SK-MEL-5 (cell line): ENCODE data around the gene F11R. TPM values are rescaled to one million over a fixed set of nuclear protein-coding genes. Genes with fewer than 3 reads are reported as not detected.
"Not testable (repeated sequence)": the region's sequence is repeated elsewhere in the genome, so short reads cannot be mapped to it uniquely, and the experiment has no call there.

Experiments used
- DNase-seq: peaks from one replicate; pipeline ENCODE4 v3.0.0-alpha.2; 2016; ENCODE audit warnings: low read depth, low spot score
- in situ Hi-C: cut with HindIII; loops from 2 replicates; pipeline ENCODE4 v1.10.0; 2016; ENCODE audit warnings: low sequenced_read_pairs, high pct_unique_total_duplicates, low pct_unique_long_range_greater_than_20kb
- total RNA-seq: library from RNA; depleted of rRNA; stranded (reverse); fragments of >200 nt; shearing (Covaris generic); gene quantifications from 2 replicates; pipeline ENCODE4 v1.2.3, GENCODE V29; 2014

The F11R gene
- total RNA-seq, 1 experiment from 2014 or later, result 6.4 TPM

DNA sequence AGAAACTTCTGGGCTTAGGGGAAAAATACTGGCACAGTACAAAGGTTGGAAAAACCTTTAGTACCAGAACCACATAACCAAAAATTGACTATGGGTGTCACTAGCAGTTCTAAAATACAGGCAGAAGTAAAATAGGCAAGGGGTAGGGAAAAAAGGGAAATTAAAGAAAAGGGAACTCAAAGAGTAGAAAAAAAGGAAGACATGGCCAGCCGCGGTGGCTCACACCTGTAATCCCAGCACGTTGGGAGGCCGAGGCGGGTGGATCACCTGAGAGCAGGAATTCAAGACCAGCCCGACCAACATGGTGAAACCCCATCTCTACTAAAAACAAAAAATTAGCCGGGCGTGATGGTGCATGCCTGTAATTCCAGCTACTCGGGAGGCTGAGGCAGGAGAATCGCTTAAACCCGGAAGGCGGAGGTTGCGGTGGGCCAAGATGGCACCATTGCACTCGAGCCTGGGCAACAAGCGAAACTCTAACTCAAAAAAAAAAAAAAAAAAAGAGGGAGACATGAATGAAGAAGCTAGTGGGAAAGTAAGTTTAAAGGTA is 1.8 kb downstream of the F11R start:
- DNase-seq, result not testable (repeated sequence)

DNA sequence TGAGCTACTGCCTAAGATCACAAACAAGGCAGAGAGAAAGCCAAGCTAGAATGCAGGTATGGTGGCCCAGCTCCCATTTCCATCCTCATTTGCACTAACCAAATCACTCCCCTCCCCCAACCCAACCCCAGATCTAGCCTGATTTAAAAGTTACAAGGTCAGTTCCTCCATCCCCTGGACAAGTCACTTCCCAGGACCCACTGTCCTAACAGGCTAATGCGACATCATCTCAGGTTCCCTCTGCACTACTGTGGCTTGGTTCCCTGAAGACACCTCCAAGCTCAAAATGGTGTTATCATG is 2.4 kb downstream of the F11R start:
- DNase-seq, result no peak

More for the DNA sequence above, 1.8 kb downstream of the F11R start:
- in situ Hi-C loops, result not testable (repeated sequence)

DNA sequence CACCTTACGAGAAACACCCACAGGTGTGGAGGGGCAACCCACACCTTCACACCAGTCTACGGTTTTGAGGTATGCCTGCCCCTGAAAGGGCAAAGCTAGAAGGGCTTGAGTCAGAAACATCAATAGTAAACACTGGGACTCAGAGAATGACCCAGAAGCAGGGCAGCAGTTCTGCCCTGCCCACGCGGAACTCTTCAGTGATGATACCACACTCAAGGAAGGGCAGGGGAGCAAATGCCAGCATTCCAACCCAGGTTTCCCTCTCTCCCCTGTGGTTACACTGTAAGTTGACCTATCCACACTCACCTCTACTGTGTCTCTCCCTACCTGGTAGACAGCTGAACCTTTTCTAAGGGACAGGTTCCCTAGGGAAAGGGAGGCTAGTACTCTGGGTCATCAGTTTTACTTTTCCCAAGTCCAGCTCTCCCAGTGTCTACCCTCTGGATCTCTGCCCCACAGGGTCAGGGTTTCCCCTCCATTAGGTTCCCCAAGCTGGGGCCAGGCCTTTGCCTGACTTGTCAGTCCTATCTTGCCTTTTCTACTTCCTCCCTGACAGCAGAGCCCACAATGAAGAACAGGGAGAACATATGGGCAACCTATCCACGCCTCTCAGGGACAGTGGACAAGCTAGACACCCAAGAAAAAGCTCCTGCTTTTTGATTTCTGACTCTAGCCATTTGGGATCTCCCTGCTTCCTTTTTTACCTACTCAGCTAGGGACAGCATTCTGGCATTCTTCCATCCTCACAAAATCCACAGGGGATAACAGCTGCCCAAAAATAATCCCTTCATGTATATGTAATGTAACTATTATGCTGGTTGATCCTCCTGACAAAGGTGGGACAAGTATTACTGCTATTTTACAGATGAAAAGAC is 3.0 kb downstream of the F11R start:
- DNase-seq, result no peak
- in situ Hi-C loops, result no loop called here

More for the DNA sequence above, 2.4 kb downstream of the F11R start:
- in situ Hi-C loops, result no loop called here

DNA sequence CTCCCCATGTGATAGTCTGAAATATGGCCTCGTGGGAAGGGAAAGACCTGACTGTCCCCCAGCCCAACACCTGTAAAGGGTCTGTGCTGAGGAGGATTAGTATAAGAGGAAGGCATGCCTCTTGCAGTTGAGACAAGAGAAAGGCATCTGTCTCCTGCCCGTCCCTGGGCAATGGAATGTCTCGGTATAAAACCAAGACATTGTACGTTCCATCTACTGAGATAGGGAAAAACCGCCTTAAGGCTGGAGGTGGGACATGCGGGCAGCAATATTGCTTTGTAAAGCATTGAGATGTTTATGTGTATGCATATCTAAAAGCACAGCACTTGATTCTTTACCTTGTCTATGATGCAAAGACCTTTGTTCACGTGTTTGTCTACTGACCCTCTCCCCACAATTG is 3.8 kb downstream of the F11R start:
- in situ Hi-C loops, DNase-seq: not testable (repeated sequence)

DNA sequence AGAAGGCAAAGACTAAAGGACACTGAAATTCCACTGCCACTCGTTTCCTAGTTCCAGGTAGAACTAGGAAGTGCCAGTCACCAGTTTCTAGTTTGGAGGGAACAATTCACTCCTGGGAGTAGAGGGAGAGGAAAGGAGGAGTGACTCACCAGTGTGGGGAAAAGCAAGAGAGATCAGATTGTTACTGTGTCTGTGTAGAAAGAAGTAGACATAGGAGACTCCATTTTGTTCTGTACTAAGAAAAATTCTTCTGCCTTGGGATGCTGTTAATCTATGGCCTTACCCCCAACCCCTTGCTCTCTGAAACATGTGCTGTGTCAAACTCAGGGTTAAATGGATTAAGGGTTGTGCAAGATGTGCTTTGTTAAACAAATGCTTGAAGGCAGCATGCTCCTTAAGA is 4.3 kb downstream of the F11R start:
- DNase-seq, in situ Hi-C loops: not testable (repeated sequence)

DNA sequence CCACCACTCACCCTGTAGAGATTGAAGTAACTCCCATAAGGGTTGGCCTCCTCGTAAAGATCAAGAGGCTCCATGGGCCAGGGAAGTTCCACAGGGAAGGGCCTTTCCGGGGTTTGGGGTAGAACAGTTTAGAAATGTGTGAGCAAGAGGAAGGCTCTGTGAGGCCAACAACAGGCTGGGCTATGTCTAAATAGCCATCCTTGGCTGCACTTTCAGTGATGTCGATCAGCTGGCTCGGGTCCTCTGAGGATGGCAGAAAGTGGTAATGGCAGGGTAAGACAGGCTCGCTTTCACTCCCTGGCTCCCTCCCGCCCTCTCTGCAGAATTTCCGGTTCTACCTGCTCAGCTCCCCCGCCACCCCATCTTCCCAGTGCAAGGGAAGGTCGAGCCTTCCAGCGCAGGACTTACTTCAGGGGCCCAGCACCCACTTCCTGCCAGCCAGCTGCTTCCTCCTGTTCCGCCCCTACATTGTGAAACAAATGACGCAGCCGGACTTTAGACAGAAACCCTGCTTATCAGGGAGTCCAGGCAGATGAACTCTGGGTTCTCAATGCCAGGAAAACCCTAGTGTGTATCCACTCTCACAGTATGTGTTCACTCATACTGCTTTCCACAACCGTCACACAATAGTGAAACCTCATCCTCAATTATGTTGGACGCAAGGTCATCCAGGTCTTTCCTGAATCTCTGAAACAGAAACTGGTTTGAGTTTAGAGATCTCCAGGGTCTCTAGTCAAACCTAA is 7.3 kb downstream of the F11R start:
- in situ Hi-C loops, result no loop called here
- DNase-seq, result no peak

DNA sequence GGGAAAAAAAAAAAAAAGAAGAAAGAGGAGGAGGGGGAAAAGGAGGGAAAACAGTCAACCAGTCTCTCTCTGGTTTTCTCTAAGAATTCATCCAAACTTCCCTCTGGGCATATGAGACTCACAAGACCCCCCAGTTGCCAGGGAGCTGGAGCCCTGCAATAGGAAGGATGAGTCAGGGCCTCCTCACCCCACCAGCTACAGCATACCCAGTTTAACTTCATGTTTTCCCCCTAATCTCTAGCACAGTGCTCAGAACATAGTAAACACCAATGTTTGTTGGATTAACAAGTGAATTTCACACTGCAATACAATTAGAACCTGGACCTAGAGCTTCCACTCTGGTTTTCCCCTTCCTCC is 7.8 kb downstream of the F11R start:
- in situ Hi-C loops, result no loop called here

DNA sequence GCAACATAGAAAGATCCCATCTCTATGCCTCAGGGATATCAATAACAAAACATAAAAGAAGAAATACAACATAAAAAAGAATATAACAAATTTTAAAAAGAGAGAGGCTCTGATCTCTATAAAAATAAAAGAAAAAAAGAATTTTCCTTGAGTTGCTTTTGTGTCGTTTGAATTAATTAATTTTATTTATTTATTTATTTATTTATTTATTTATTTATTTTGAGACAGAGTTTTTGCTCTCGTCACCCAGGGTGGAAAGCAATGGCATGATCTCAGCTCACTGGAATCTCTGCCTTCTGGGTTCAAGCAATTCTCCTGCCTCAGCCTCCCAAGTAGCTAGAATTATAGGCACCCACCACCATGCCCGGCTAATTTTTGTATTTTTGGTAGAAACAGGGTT is 8.5 kb downstream of the F11R start:
- in situ Hi-C loops, result no loop called here

More for the DNA sequence above, 7.8 kb downstream of the F11R start:
- DNase-seq, result peak; percentile 45

DNA sequence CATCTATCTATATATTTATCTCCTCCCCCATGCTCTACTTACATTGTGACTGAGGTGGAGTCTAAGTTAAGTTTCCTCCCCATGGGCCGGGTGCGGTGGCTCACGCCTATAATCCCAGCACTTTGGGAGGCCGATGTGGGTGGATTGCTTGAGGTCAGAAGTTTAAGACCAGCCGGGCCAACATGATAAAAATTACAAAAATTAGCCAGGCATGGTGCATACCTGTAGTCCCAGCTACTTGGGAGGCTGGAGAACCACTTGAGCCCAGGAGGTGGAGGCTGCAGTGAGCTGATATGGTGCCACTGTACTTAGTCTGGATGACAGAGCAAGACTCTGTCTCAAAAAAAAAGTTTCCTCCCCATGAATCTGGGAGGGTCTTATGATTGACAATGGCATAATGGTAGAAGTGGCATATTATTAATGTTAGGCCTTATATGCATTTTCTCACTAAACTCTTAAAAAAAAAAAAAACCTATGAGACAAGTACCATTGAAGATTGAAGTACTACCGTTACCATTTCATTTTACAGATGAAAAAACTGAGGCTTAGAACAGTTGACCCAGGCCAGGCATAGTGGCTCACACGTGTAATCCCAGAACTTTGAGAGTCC is 11.2 kb downstream of the F11R start:
- in situ Hi-C loops, result no loop called here
- DNase-seq, result no peak

More for the DNA sequence above, 8.5 kb downstream of the F11R start:
- DNase-seq, result no peak

DNA sequence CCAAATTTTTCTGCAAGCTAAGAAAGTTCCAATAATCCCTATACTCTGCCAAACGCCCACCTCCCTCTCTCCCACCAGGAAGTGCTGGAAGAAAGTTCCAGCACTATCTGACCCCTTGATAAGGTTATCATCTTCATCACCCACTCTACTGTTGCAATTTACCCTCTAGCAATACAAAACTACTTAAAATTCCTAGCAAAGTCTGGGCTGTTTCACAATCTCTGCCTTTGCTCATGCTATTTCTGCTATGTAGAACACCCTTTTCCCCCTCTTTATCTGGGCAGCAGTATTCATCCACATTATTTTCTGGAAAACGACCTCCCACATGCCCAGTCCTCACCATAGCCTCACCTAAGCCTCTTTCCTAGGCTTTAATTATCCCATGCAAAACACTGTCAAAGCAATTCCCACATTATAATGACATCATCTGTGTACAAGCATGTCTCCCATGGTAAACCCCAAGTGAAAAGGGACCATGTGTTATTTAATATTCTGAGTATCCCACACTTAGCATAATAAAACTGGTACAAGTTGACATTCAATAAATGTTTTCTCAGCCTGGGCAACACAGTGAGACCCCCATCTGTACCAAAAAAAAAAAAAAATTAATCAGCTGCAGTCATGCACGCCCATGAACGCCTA is 12.0 kb downstream of the F11R start:
- no peak for DNase-seq
- in situ Hi-C loops, result no loop called here

DNA sequence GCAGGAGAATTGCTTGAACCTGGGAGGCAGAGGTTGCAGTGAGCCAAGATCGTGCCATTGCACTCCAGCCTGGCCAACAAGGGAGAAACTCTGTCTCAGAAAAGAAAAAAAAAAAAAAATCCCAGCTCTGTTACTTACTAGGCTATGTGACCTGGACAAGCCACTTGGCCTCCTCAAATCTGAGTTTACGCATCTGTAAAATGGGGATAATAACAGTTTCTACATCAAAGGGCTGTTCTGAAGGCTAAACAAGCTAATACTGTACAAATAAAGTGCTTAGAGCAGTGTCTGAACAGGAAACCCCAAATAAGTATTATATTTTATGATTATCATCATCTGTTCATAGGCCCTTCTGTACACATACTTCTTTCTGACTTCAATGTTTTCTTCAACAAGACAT is 13.6 kb downstream of the F11R start:
- DNase-seq, result no peak
- in situ Hi-C loops, result no loop called here

DNA sequence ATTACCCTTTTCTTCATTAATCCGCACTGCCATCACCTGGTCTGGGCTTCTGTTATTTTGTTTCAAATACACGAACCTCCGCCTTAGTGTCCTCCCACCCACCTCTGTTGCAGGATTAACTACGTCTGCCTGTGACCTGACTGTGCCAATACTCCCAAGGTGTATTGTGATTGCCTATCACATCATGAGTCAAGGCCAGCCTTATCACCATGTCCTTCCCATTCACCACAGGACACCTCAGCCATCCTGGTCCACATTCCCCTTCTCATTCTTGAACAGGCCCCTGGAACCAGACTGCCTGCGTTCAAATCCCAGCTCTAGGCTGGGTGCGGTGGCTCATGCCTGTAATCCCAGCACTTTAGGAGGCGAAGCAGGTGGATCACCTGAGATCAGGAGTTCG is 14.4 kb downstream of the F11R start:
- no peak for DNase-seq
- in situ Hi-C loops, result no loop called here

DNA sequence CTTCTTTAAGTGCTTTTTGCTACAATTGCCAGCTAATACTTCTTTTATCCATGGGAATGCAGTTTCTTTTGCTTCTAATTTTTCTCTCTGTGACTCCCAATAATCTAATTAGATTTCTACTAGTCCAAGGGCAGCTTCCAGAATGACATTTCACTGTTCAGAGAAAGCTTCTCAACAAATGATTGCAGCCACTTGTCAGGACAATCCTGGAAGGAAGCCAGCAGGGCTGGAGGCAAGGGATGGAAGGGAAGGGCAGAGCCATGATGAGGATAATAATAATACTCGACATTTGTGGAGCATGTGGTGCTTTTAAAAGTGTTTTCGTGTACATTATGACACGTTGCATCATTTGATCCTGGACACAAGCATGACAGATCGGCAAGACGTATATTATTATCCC is 19.4 kb downstream of the F11R start:
- in situ Hi-C loops, result no loop called here
- DNase-seq, result no peak

DNA sequence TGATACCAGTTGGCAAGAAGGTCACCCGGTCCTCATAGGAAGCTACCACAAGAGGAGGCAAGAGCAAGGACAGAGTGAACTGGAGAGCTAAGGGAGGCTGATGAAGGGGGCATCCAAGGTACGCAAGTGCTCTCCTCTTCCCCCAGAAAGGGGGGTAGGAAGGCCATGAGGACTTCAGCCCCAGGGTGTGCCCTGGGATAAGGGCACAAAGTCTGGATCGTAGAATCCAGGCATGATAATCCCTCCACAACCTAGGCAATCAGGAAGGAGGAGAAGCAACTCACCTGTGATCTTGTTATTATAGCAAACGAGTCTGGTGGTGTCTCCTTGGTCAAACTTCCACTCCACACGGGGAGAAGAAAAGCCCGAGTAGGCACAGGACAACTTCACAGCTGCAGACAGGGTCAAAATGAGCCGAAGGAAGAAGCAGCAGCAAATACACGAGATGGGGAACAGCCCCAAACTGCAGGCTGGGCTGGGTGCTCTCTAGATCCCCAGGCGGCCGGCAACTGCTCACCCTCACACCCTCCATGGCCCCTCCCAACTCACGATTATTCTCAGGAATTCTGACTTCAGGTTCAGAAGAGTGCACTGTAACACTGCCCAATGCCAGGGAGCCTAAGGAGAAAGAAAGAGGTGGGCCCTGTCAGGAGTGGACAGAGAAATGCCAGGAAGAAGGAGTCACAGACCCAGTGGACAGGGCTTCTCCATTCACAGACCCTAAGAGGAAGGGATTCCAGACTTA is 20.0 kb downstream of the F11R start:
- in situ Hi-C loops, result no loop called here
- DNase-seq, result no peak

DNA sequence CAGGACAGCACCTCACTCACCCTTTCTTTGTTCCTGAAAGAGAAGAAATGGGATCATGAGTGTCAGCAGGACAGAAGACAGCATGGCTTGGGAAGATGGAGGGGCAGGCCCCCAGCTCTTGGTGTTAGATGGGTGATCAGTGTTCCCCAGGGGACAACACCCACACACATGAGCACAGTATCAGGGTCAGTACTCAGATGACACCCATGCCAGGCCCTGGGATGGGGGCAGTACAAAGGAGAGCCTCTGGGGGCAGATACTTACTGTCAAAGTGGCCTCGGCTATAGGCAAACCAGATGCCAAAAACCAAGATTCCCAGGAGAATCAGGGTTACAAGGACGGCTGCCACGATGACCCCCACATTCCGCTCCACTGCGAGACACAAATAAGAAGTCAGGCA is 21.6 kb downstream of the F11R start:
- no peak for DNase-seq
- in situ Hi-C loops, result no loop called here

DNA sequence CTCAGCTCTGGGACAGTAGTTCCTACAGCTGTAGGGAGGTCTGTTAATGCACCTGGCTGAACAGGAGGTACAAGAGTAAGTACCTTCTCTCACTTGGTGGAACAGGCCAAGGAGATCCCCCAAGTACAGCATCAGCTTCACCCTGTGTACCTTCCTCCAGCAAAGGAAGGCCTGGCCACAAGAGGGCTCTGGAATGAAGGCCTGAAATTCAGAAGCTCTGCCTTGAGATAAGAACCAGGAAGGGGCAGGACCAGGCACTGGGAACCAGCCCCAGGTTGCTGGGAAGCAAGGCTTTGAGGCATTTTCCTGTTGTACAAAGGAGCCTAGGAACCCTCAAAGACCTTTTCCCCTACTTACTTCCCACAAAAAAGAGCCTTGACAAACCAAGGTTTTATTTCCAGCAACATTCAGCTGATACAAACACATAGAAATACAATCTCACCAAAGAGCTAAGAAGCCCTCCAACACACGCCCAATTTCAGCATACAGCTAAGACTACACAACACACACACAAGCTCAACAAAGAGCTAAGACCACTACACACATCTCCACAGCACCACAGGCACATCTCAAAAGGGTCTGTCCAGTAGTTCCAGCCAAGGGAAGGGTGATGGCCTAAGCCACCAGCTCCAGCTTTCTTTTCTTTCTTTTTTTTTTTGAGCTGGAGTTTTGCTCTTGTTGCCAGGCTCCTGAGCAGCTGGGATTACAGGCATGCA is 23.5 kb downstream of the F11R start:
- DNase-seq, result peak; percentile 83
- in situ Hi-C loops, result no loop called here

DNA sequence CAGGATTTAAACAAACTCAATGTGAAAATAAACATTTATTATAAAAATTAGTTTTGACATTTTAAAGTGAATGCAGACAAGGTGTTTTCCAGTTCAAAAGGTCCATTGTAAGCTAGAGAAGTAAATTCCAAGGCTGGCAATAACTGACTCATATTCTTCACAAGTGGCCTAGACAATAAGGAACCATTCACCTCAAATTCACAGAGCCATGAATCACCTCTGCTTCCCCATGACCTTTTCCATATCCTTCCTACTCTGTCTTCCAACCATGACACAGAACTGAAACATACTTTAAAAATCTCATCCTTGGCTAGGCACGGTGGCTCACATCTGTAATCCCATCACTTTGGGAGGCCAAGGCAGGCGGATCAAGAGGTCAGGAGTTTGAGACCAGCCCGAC is 24.8 kb downstream of the F11R start:
- in situ Hi-C loops, result no loop called here
- DNase-seq, result peak; percentile 72
